ENCODE results near the gene ZNF286A.
"Not testable (repeated sequence)": the region's sequence is repeated elsewhere in the genome, so short reads cannot be mapped to it uniquely, and the experiment has no call there.

The ZNF286A gene

GRCh38 chr17:15663691-15664090 is 35.9 kb upstream of the ZNF286A start:
- TF ChIP-seq CTCF (IDR thresholded peaks at IDR 0.05; ENCODE audit: insufficient read depth, low read depth, low read length, missing control alignments), result no peak
- DNase-seq (ENCODE audit: low read depth), result no peak

GRCh38 chr17:15669526-15669925 is 30.0 kb upstream of the ZNF286A start:
- not testable (repeated sequence) for DNase-seq (ENCODE audit: low read depth); H3K4me3 ChIP-seq (ENCODE audit: low read length)

More at GRCh38 chr17:15663691-15664090, 35.9 kb upstream of the ZNF286A start:
- no peak overlapping the region for H3K4me3 ChIP-seq (ENCODE audit: low read length)

GRCh38 chr17:15674640-15675039 is 24.9 kb upstream of the ZNF286A start:
- DNase-seq (ENCODE audit: low read depth); H3K4me3 ChIP-seq (ENCODE audit: low read length): not testable (repeated sequence)

GRCh38 chr17:15675991-15676390 is 23.6 kb upstream of the ZNF286A start:
- not testable (repeated sequence) for DNase-seq (ENCODE audit: low read depth); H3K4me3 ChIP-seq (ENCODE audit: low read length)

- not testable (repeated sequence) for H3K4me3 ChIP-seq (ENCODE audit: low read length); DNase-seq (ENCODE audit: low read depth)
These were observed 16.4 kb upstream of the ZNF286A start for GRCh38 chr17:15683135-15683534.

GRCh38 chr17:15683824-15684478 is 15.6 kb upstream of the ZNF286A start, which contains the start of gene TRIM16:
Gene TRIM16 (minus strand): TSS chr17:15684311. CDS start chr17:15651609, 32,702 bp downstream.
- DNase-seq (ENCODE audit: low read depth), result peak; percentile 45
- H3K4me3 ChIP-seq (ENCODE audit: low read length), result peak within 1 kb of the TSS; percentile 55

GRCh38 chr17:15687494-15687893 is 12.1 kb upstream of the ZNF286A start:
- H3K4me3 ChIP-seq (ENCODE audit: low read length); DNase-seq (ENCODE audit: low read depth): not testable (repeated sequence)

GRCh38 chr17:15698967-15699366 is 585 bp upstream of the ZNF286A start:
- not testable (repeated sequence) for DNase-seq (ENCODE audit: low read depth)
- peak overlapping the region; percentile 52 for H3K4me3 ChIP-seq (ENCODE audit: low read length)

- not testable (repeated sequence) for DNase-seq (ENCODE audit: low read depth)
- H3K4me3 ChIP-seq (ENCODE audit: low read length), result peak overlapping the region; percentile 52
These were observed 385 bp downstream of the ZNF286A start for GRCh38 chr17:15699937-15700336.

- not testable (repeated sequence) for H3K4me3 ChIP-seq (ENCODE audit: low read length); DNase-seq (ENCODE audit: low read depth)
These were observed 4.7 kb downstream of the ZNF286A start for GRCh38 chr17:15704239-15704638.

- not testable (repeated sequence) for DNase-seq (ENCODE audit: low read depth); H3K4me3 ChIP-seq (ENCODE audit: low read length)
These were observed 5.3 kb downstream of the ZNF286A start for GRCh38 chr17:15704813-15705212.

- DNase-seq (ENCODE audit: low read depth); H3K4me3 ChIP-seq (ENCODE audit: low read length): not testable (repeated sequence)
These were observed 9.3 kb downstream of the ZNF286A start for GRCh38 chr17:15708879-15709278.

- H3K4me3 ChIP-seq (ENCODE audit: low read length); DNase-seq (ENCODE audit: low read depth): not testable (repeated sequence)
These were observed 17.3 kb downstream of the ZNF286A start for GRCh38 chr17:15716601-15717563.

GRCh38 chr17:15730535-15730934 is 31.0 kb downstream of the ZNF286A start:
- H3K4me3 ChIP-seq (ENCODE audit: low read length); DNase-seq (ENCODE audit: low read depth): not testable (repeated sequence)

GRCh38 chr17:15731900-15732299 is 32.3 kb downstream of the ZNF286A start, which contains the start of gene TBC1D26:
Gene TBC1D26 (plus strand): TSS chr17:15732283. CDS start chr17:15735349, 3,066 bp downstream.
- DNase-seq (ENCODE audit: low read depth), result not testable (repeated sequence)

GRCh38 chr17:15733174-15733789 is 33.7 kb downstream of the ZNF286A start:
- H3K4me3 ChIP-seq (ENCODE audit: low read length); DNase-seq (ENCODE audit: low read depth): not testable (repeated sequence)

More at GRCh38 chr17:15731900-15732299, 32.3 kb downstream of the ZNF286A start, which contains the start of gene TBC1D26:
- H3K4me3 ChIP-seq (ENCODE audit: low read length), result not testable (repeated sequence)

GRCh38 chr17:15736578-15736977 is 37.0 kb downstream of the ZNF286A start:
- DNase-seq (ENCODE audit: low read depth); H3K4me3 ChIP-seq (ENCODE audit: low read length): not testable (repeated sequence)
